K562 treated with DMSO at 1 percent for 12 hours (cell line): ENCODE measurements around the gene ZNF442. TPM values are rescaled to one million over a fixed set of nuclear protein-coding genes. Genes with fewer than 3 reads are reported as not detected.

ENCODE experiments used
- total RNA-seq: library from RNA; unstranded; fragments of 300-600 nt; gene quantifications from 2 replicates; pipeline ENCODE4 v1.2.3, GENCODE V29; 2022; ENCODE audit not compliant: insufficient read depth

Gene ZNF442
- total RNA-seq, result 1.0 and 3.3 TPM in 2 replicates

DNA sequence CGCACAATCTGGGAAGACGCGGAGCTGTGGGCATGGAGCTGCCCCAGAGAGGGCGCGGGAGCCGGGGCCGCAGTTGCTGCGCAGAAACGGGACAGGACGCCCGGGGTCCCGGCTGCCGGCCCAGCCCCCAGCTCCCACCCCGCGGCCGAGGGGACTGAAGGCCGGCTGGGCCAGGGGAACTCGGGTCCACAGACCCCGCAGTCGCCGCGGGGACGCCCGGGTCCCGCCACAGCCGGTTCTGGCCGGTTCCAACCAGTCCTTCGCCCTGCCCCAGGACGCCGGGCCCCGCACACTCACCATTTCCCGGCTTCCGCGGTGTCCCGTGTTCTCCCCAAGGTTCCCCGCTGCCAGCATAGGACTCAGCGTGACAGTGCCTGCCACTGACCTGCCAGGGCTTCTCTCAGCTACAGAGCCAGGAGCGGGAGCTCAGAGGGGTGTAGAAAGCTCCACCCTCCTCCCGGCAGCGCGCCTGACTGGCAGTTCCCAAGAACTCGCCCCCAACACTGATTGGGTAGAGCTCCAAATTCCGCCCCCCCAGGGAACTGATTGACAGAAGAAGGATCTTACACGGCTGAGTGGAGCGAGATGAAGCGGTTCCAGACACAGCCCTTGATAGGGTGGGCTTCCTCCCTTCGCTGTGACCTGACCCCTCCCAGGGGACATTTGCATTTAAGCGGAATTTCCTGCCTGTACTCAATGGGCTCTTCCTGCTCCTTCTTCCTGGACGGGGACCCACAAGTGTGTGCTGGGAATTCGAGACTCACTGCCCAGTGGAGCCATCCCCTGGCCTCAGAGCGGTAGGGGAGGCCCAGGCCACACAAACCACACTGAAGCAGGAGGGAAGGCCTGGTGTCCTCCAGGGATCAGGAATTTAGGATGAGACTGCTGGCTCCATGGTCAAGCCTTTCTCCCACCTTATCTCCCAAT is at the start of gene ZNF442:
Gene ZNF442, minus strand, starts transcription at position 448 of the 927 bp plus-strand sequence. CDS start 2,052 bp downstream, outside the sequence.

DNA sequence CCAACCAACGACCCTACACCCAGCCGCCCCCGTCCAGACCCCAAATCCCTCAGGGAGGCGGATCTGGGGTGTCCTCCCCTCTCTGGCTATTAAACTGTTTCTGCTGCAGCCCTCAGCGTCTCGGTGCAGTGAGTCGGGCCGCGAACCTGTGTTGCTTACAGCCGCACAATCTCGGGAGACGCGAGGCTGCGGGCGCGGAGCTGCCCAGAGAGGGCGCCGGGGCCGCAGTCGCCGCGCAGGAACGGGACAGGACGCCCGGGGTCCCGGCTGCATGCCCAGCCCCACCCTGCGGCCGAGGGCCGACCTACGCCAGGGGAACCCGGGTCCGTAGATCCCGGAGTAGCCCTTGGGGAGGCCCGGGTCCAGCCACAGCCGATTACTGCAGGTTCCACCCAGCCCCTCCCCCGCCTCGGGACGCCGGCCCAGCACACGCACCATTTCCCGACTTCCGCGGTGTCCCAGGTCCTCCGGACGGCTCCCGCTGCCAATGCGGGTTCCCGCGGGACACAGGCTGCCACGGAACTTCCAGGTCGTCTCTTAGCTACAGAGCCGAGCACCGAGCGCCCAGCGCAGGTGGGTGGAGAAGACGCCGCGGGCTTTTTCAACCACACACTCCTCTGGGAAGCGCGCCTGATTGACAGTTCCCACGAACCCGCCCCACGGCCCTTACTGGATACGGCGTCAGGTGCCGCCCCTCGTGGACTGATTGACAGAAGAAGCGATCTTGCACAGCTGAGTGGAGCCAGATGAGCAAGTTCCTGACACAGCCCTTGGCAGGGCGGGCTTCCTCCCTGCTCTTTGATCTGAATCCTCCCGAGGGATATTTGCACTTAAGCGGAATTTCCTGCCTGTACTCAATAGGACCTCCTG is 35.4 kb upstream of the ZNF442 start, which contains the start of gene ZNF799:
Gene ZNF799, minus strand, starts transcription at position 639 of the 870 bp plus-strand sequence. Its CDS starts 201 bp downstream, at position 438.

DNA sequence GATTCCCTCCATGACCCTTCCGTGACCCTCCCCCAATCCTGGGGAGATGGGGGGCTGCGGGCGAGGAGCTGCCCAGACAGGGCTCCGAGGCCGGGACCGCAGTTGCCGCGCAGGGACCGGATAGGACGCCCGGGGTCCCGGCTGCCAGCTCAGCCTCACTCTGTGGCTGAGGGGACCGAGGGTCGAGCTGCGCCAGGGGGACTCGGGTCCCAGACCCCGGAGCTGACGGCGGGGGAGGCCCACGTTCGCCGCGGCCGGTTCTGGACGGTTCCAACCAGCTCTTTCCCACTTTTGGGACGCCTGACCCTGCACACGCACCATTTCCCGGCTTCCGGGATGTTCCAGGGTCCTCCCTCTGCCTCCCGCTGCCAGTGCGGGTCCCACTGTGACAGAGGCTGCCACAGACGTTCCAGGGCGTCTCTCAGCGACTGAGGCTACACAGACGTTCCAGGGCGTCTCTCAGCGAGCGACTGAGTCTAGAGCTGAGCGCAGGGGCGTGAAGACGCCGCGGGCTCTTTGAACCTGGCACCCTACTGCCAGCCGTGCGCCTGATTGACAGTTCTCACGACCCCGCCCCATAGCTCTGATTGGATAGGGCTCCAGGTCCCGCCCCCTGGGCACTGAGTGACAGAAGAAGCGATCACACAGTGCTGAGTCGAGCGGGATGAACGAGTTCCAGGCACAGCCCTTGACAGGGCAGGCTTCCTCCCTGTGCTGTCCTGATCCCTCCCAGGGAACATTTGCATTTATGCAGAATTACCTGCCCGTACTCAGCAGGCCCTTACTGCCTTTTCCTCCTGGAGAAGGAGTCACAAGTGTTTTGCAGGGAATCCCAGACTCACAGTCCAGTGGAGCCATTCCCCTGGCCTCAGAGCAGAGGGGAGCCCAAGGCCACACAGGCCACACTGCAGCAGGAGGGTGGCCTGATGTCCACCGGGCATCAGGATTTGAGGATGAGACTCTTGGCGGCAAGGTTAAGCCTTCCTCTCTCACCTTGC is 32.0 kb downstream of the ZNF442 start, which contains the start of gene ZNF563:
Gene ZNF563, minus strand, starts transcription at position 472 of the 998 bp plus-strand sequence. Its CDS starts 151 bp downstream, at position 321.

Other genes starting within 250 kb of the ZNF442 start
- 1.3 and 1.9 TPM in 2 replicates for gene ZNF20, start 225.3 kb downstream of the ZNF442 start, total RNA-seq
- gene ZNF625, start 208.9 kb downstream of the ZNF442 start, total RNA-seq, result not detected in 2 replicates
- 2.1 and 6.6 TPM in 2 replicates for gene ZNF136, start 202.6 kb downstream of the ZNF442 start, total RNA-seq
- 2.5 and 7.0 TPM in 2 replicates for gene ZNF44, start 70.8 kb downstream of the ZNF442 start, total RNA-seq
- 0.86 and 2.8 TPM in 2 replicates for gene ZNF563, start 32.0 kb downstream of the ZNF442 start, total RNA-seq
- 1.8 and 6.5 TPM in 2 replicates for gene ZNF799, start 35.6 kb upstream of the ZNF442 start, total RNA-seq
- 0.50 and 3.3 TPM in 2 replicates for gene ZNF443, start 75.3 kb upstream of the ZNF442 start, total RNA-seq
- 0.31 TPM in 1 of 2 replicates, not detected in the other for gene ZNF709, start 119.1 kb upstream of the ZNF442 start, total RNA-seq
- gene ZNF564, start 185.8 kb upstream of the ZNF442 start, total RNA-seq, result 4.6 and 5.4 TPM in 2 replicates
- gene ZNF490, start 245.1 kb upstream of the ZNF442 start, total RNA-seq, result 1.4 TPM in 1 of 2 replicates, not detected in the other
- 3.1 and 9.5 TPM in 2 replicates for gene ZNF791, start 245.2 kb upstream of the ZNF442 start, total RNA-seq